Lung (tissue), 12 donors: Measurements from ENCODE around the gene EIF3I. TPM values are rescaled to one million over a fixed set of nuclear protein-coding genes. Genes with fewer than 3 reads are reported as not detected.
"Not testable (repeated sequence)": the region's sequence is repeated elsewhere in the genome, so short reads cannot be mapped to it uniquely, and the experiment has no call there.

Experiments used
- ATAC-seq: fragments of 200-7000 bp; cut with Tn5 transposase; one replicate; pipeline ENCODE4 v1.9.1; 2020; ENCODE audit warnings: moderate number of reproducible peaks; ENCODE audit not compliant: insufficient read depth, low FRiP score
- DNase-seq, 3 donors: peaks; one replicate each; pipeline ENCODE4 v3.0.0-alpha.2; 2013 to 2017
- H3K27ac ChIP-seq, 2 donors: one replicate each; pipeline ENCODE4 v1.5.1; 2013; ENCODE audit warnings: mild to moderate bottlenecking in 2 of 2, moderate library complexity in 2 of 2, control low read depth in 1 of 2, inconsistent platforms in 1 of 2, low read depth in 1 of 2, low read length in 1 of 2
- H3K27me3 ChIP-seq, 3 donors: one replicate each; pipeline ENCODE4 v1.5.1; 2013; ENCODE audit warnings: low read length in 2 of 3; ENCODE audit not compliant: control insufficient read depth in 3 of 3, insufficient read depth in 3 of 3
- H3K36me3 ChIP-seq, 4 donors: one replicate each; pipeline ENCODE4 v1.5.1; 2013; ENCODE audit warnings: low read length in 4 of 4, mild to moderate bottlenecking in 1 of 4, moderate library complexity in 1 of 4; ENCODE audit not compliant: control insufficient read depth in 4 of 4, insufficient read depth in 4 of 4
- H3K4me1 ChIP-seq, 5 donors: one replicate each; pipeline ENCODE4 v1.5.1; 2013; ENCODE audit warnings: low read length in 5 of 5, mild to moderate bottlenecking in 2 of 5, moderate library complexity in 1 of 5; ENCODE audit not compliant: control insufficient read depth in 5 of 5, insufficient read depth in 5 of 5
- H3K4me3 ChIP-seq: one replicate; pipeline ENCODE4 v1.5.1; 2013; ENCODE audit warnings: mild to moderate bottlenecking, control low read depth, moderate library complexity
- H3K9ac ChIP-seq, 2 donors: one replicate each; pipeline ENCODE4 v1.5.1; 2013; ENCODE audit warnings: low read length in 2 of 2, control low read depth in 1 of 2; ENCODE audit not compliant: insufficient read depth in 1 of 2
- H3K9me3 ChIP-seq, 4 donors: one replicate each; pipeline ENCODE4 v1.5.1; 2013; ENCODE audit warnings: low read length in 3 of 4, mild to moderate bottlenecking in 1 of 4, moderate library complexity in 1 of 4; ENCODE audit not compliant: control insufficient read depth in 4 of 4, insufficient read depth in 3 of 4
- CTCF ChIP-seq: IDR thresholded peaks from 2 replicates; pipeline ENCODE4 v1.5.1; 2012; ENCODE audit warnings: mild to moderate bottlenecking; ENCODE audit errors: control extremely low read depth, extremely low read depth
- WGBS, 2 donors: extraction: QIAGEN DNeasy Blood & Tissue Kit; methylation state at CpG; one replicate each; pipeline ENCODE4 v1.1.7; 2013; 5-methylcytosine and 5-hydroxymethylcytosine counted together
- polyA plus RNA-seq, 2 donors: library from polyadenylated mRNA; stranded (reverse); fragments of 200-250 nt; gene quantifications; one replicate each; pipeline ENCODE4 v1.2.1, GENCODE V29; 2013
- total RNA-seq, 2 donors: library from RNA; depleted of rRNA in 1 of 2; stranded (reverse); fragments of >200 nt in 1 of 2; gene quantifications; one replicate each; pipeline ENCODE4 v1.2.1, GENCODE V29; 2014 to 2021
- donor health status: control.
- donor health status: control.
- donor health status: Bipolar disorder and iron deficiency.
- donor health status: healthy.
- donor health status: DM: yes; HTN: yes; CAD: no.

The EIF3I gene
- total and polyA plus RNA-seq, 4 donors, result 81.0 to 255 (median 185) TPM

- H3K27ac ChIP-seq, result no peak overlapping the region
- DNase-seq (no peak), ATAC-seq (no peak)
- 66 to 75% methylated on average over 10 of the region's 10 CpGs for WGBS, 2 donors
- no peak overlapping the region for H3K4me3 ChIP-seq
- no peaks in the 10 kb centered on the region for H3K27me3 ChIP-seq
- no peaks in the 10 kb centered on the region for H3K9me3 ChIP-seq
- no peak for TF ChIP-seq CTCF
- H3K36me3 ChIP-seq, result no peaks in the 10 kb centered on the region
- H3K4me1 ChIP-seq, result peaks cover 0 to 13% (median 2%) of the 10 kb centered on the region in 5 donors
- no peak overlapping the region for H3K9ac ChIP-seq
These were observed 33.2 kb downstream of the EIF3I start for GRCh38 chr1:32255072-32256071.

GRCh38 chr1:32256473-32257226 is 34.4 kb downstream of the EIF3I start:
- Histone ChIP-seq H3K9me3 (no peaks in the 10 kb centered on the region), H3K27me3 (no peaks in the 10 kb centered on the region), H3K4me3 (no peak overlapping the region), H3K27ac (no peak overlapping the region), H3K4me1 (peaks cover 0 to 3% (median 2%) of the 10 kb centered on the region in 5 donors), H3K9ac (no peak overlapping the region), H3K36me3 (no peaks in the 10 kb centered on the region)
- no peak for ATAC-seq
- 76 to 85% methylated on average over 9 of the region's 9 CpGs for WGBS, 2 donors
- no peak for DNase-seq
- no peak for TF ChIP-seq CTCF

GRCh38 chr1:32257227-32257508 is 35.0 kb downstream of the EIF3I start:
- no peak overlapping the region for H3K4me3 ChIP-seq
- no peaks in the 10 kb centered on the region for H3K36me3 ChIP-seq
- TF ChIP-seq CTCF, result no peak
- no peaks in the 10 kb centered on the region for H3K9me3 ChIP-seq
- ATAC-seq, result no peak
- no peaks in the 10 kb centered on the region for H3K27me3 ChIP-seq
- DNase-seq, result no peak
- H3K9ac ChIP-seq, result no peak overlapping the region
- H3K4me1 ChIP-seq, result peaks cover 0 to 2% (median 0%) of the 10 kb centered on the region in 5 donors
- H3K27ac ChIP-seq, result no peak overlapping the region
- 92 to 97% methylated on average over 6 of the region's 6 CpGs for WGBS, 2 donors

- ATAC-seq, H3K36me3 ChIP-seq, H3K4me1 ChIP-seq, H3K9ac ChIP-seq, H3K27ac ChIP-seq, H3K27me3 ChIP-seq, DNase-seq, H3K9me3 ChIP-seq, H3K4me3 ChIP-seq: not testable (repeated sequence)
- 96 to 98% methylated on average over 4 of the region's 4 CpGs for WGBS, 2 donors
These were observed 41.0 kb downstream of the EIF3I start for GRCh38 chr1:32263236-32263593.
